A549 (cell line): ENCODE results near the gene CDHR1. TPM values are rescaled to one million over a fixed set of nuclear protein-coding genes. Genes with fewer than 3 reads are reported as not detected.

Experiments used
- ATAC-seq, 2 experiments: fragments of 200-7000 bp in 1 of 2; fragments of >200 bp in 1 of 2; cut with Nextera tagmentation in 1 of 2; cut with Tn5 transposase in 1 of 2; 3 replicates each; pipeline versions ENCODE4 v1.8.0 to v1.9.1; 2018 to 2020; ENCODE audit warnings: mild to moderate bottlenecking in 1 of 2, moderate library complexity in 1 of 2
- CTCF ChIA-PET: fragments of 300-600 bp; sonication (Branson Sonifier 250); formaldehyde crosslinking; extraction: SDS; loops from one replicate; lab custom pipeline; 2021; ENCODE audit warnings: antibody characterized with exemption, inconsistent platforms; lab: Yijun Ruan, JAX
- POLR2A ChIA-PET: fragments of 350-600 bp; formaldehyde crosslinking; extraction: SDS; loops from one replicate; lab custom pipeline; 2021; ENCODE audit warnings: antibody characterized with exemption, inconsistent platforms; lab: Yijun Ruan, JAX
- DNase-seq, 2 experiments: peaks; one replicate each; pipeline versions ENCODE4 v3.0.0 to v3.0.0-alpha.2; 2011 to 2016; ENCODE audit warnings: low read depth in 1 of 2, low spot score in 1 of 2
- FAIRE-seq: peaks from 2 replicates; lab custom pipeline; 2011; peaks lifted over from hg19 to GRCh38; lab: Jason Lieb, UNC
- H3K27ac ChIP-seq, 2 experiments: fragments of >200 bp; sonication (Bioruptor Twin); formaldehyde crosslinking; 3 replicates each; pipeline ENCODE4 v1.5.1; 2016 to 2017
- H3K4me1 ChIP-seq: fragments of >200 bp; sonication (Bioruptor Twin); formaldehyde crosslinking; 3 replicates; pipeline ENCODE4 v1.6.1; 2016
- H3K4me2 ChIP-seq: fragments of >200 bp; sonication (Bioruptor Twin); formaldehyde crosslinking; 3 replicates; pipeline ENCODE4 v1.6.1; 2016
- H3K4me3 ChIP-seq: fragments of >200 bp; sonication (Bioruptor Twin); formaldehyde crosslinking; 3 replicates; pipeline ENCODE4 v1.5.1; 2016
- H3K9me3 ChIP-seq: fragments of >200 bp; sonication (Bioruptor Twin); formaldehyde crosslinking; 3 replicates; pipeline ENCODE4 v1.6.1; 2016
- CEBPB ChIP-seq, 2 experiments: fragments of >200 bp in 1 of 2; sonication (Bioruptor Twin) in 1 of 2; formaldehyde crosslinking in 1 of 2; IDR thresholded peaks; 2 replicates each; pipeline ENCODE4 v1.6.1; 2012 to 2016
- CHD2 ChIP-seq: fragments of 150-350 bp; IDR thresholded peaks from 2 replicates; pipeline ENCODE4 v1.6.1; 2014; ENCODE audit warnings: low read length; ENCODE audit not compliant: partially characterized antibody
- EP300 ChIP-seq, 2 experiments: fragments of >200 bp; sonication (Bioruptor Twin); formaldehyde crosslinking; IDR thresholded peaks; 2 replicates in 1 of 2; 3 replicates in 1 of 2; pipeline ENCODE4 v1.6.1; 2016 to 2017
- FOSL2 ChIP-seq, 2 experiments: fragments of 450-650 bp in 1 of 2; fragments of >200 bp in 1 of 2; sonication (Bioruptor Twin) in 1 of 2; formaldehyde crosslinking; IDR thresholded peaks; 2 replicates each; pipeline versions ENCODE4 v1.5.0 to v1.6.1; 2016 to 2020; ENCODE audit warnings: mild to moderate bottlenecking in 1 of 2, moderate library complexity in 1 of 2
- FOXS1 ChIP-seq: fragments of 250-450 bp; sonication (Bioruptor Pico); IDR thresholded peaks from 2 replicates; pipeline ENCODE4 v1.5.0; 2020; ENCODE audit warnings: mild to moderate bottlenecking, moderate library complexity
- HOXB13 ChIP-seq: fragments of 250-450 bp; sonication (Bioruptor Pico); IDR thresholded peaks from 2 replicates; pipeline ENCODE4 v1.5.0; 2020; ENCODE audit warnings: low read depth, mild to moderate bottlenecking, moderate library complexity
- HOXB5 ChIP-seq: fragments of 250-450 bp; sonication (Bioruptor Pico); IDR thresholded peaks from 2 replicates; pipeline ENCODE4 v1.5.0; 2020; ENCODE audit warnings: mild to moderate bottlenecking, moderate library complexity
- MAFK ChIP-seq: fragments of 450-650 bp; IDR thresholded peaks from 2 replicates; pipeline ENCODE4 v1.6.1; 2014; ENCODE audit not compliant: partially characterized antibody
- NFE2L2 ChIP-seq: fragments of 150-350 bp; conservative IDR thresholded peaks from 2 replicates; pipeline ENCODE4 v1.6.1; 2014; ENCODE audit warnings: low read length
- NPAS2 ChIP-seq: fragments of 250-450 bp; sonication (Bioruptor Pico); IDR thresholded peaks from 2 replicates; pipeline ENCODE4 v1.8.0; 2022; ENCODE audit warnings: mild to moderate bottlenecking, moderate library complexity, borderline replicate concordance
- POLR2A ChIP-seq: IDR thresholded peaks from 2 replicates; pipeline ENCODE4 v1.6.1; 2012; ENCODE audit warnings: mild to moderate bottlenecking, low read length
- POLR2AphosphoS2 ChIP-seq: conservative IDR thresholded peaks from 2 replicates; pipeline ENCODE4 v1.6.1; 2012; ENCODE audit warnings: low read length, improper control_type of control experiment, inconsistent platforms
- RAD21 ChIP-seq, 2 experiments: fragments of >200 bp in 1 of 2; sonication (Bioruptor Twin) in 1 of 2; formaldehyde crosslinking in 1 of 2; IDR thresholded peaks in 1 of 2; conservative IDR thresholded peaks in 1 of 2; 2 replicates in 1 of 2; 3 replicates in 1 of 2; pipeline ENCODE4 v1.6.1; 2012 to 2018; ENCODE audit warnings: inconsistent platforms in 1 of 2
- RARB ChIP-seq: fragments of 250-450 bp; sonication (Bioruptor Pico); IDR thresholded peaks from 2 replicates; pipeline ENCODE4 v1.8.0; 2021; ENCODE audit warnings: mild to moderate bottlenecking, moderate library complexity
- RCOR1 ChIP-seq: fragments of 150-350 bp; IDR thresholded peaks from 2 replicates; pipeline ENCODE4 v1.6.1; 2014; ENCODE audit warnings: antibody characterized with exemption, low read length, low read depth
- TP53 ChIP-seq: fragments of 250-450 bp; sonication (Bioruptor Pico); IDR thresholded peaks from 2 replicates; pipeline ENCODE4 v1.5.0; 2021; ENCODE audit warnings: mild to moderate bottlenecking, moderate library complexity
- ZC3H11A ChIP-seq: fragments of 450-650 bp; IDR thresholded peaks from 2 replicates; pipeline ENCODE4 v1.6.1; 2014; ENCODE audit warnings: antibody characterized with exemption, mild to moderate bottlenecking
- ZNF302 ChIP-seq: fragments of 250-450 bp; sonication (Bioruptor Pico); IDR thresholded peaks from 2 replicates; pipeline ENCODE4 v1.9.0; 2021; ENCODE audit warnings: inconsistent platforms, mild to moderate bottlenecking, moderate library complexity
- ZSCAN20 ChIP-seq: fragments of 250-450 bp; sonication (Bioruptor Pico); IDR thresholded peaks from 2 replicates; pipeline ENCODE4 v1.8.0; 2022; ENCODE audit warnings: mild to moderate bottlenecking, moderate library complexity
- WGBS: methylation state at CpG from one replicate; pipeline ENCODE4 v1.1.6; 2017; ENCODE audit errors: missing lambda C conversion rate; 5-methylcytosine and 5-hydroxymethylcytosine counted together
- polyA plus RNA-seq, 4 experiments: library from polyadenylated mRNA; depleted of rRNA in 3 of 4; stranded (reverse); fragments of >200 nt; fragmentation: RNase III in 1 of 4; extraction: RNeasy Plus Mini Kit Qiagen cat#74134 plus additional on column Dnase treatment in 1 of 4; gene quantifications; 2 replicates in 3 of 4; 3 replicates in 1 of 4; pipeline ENCODE4 v1.2.3, GENCODE V29; 2011 to 2017
- TF ChIP-seq, protein P1 (sequence below): IDR thresholded peaks from 2 replicates; pipeline ENCODE4 v1.6.1; 2012
- TF ChIP-seq, protein P2 (sequence below): fragments of 250-450 bp; sonication (Bioruptor Pico); IDR thresholded peaks from 2 replicates; pipeline ENCODE4 v1.5.0; 2021; ENCODE audit warnings: mild to moderate bottlenecking, moderate library complexity, borderline replicate concordance
- TF ChIP-seq, protein P3 (sequence below): fragments of >200 bp; sonication (Bioruptor Twin); formaldehyde crosslinking; IDR thresholded peaks from 3 replicates; pipeline ENCODE4 v1.6.1; 2016
- TF ChIP-seq, protein P4 (sequence below): IDR thresholded peaks from 2 replicates; pipeline ENCODE4 v1.6.1; 2012

The CDHR1 gene
- polyA plus RNA-seq, 2 of the 4 experiments (the other 2 are of a cell fraction), result 0.04 to 0.09 TPM

GRCh38 chr10:84185526-84186175 lies 8.7 kb upstream of the CDHR1 start:
- H3K4me1 ChIP-seq, result no peaks in the 10 kb centered on the region
- no peak for FAIRE-seq
- ChIA-PET POLR2A (no interaction called here), CTCF (interaction anchor here (1.5 kb wide), 1 partner anchor 9 kb away, joined by 5 read pairs; the partner anchor contains the start of gene CDHR1)
- no peaks in the 10 kb centered on the region for H3K9me3 ChIP-seq
- H3K4me2 ChIP-seq, result no peak overlapping the region
- no peak overlapping the region for H3K4me3 ChIP-seq
- no peak overlapping the region for H3K27ac ChIP-seq
- 37% methylated on average over 11 of the region's 11 CpGs for WGBS
- no peak for DNase-seq
- ATAC-seq, result no peak
- no peak for TF ChIP-seq ZSCAN20
- TF ChIP-seq POLR2AphosphoS2, result no peak
- TF ChIP-seq NFE2L2, result no peak
- no peak for TF ChIP-seq CHD2
- TF ChIP-seq CEBPB (IDR thresholded peaks at IDR 0.05), result no peak
- no peak for TF ChIP-seq POLR2A
- TF ChIP-seq, protein P1, sequence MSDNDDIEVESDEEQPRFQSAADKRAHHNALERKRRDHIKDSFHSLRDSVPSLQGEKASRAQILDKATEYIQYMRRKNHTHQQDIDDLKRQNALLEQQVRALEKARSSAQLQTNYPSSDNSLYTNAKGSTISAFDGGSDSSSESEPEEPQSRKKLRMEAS, result no peak
- no peak for TF ChIP-seq HOXB5 (CRISPR knock-in tag)
- TF ChIP-seq ZNF302 (CRISPR knock-in tag), result no peak
- TF ChIP-seq RAD21 (conservative IDR thresholded peaks at IDR 0.05 in 1 of 2, IDR thresholded peaks at IDR 0.05 in 1 of 2), result no peak
- no peak for TF ChIP-seq RARB (CRISPR knock-in tag)
- TF ChIP-seq EP300 (IDR thresholded peaks at IDR 0.05), result no peak
- no peak for TF ChIP-seq HOXB13 (CRISPR knock-in tag)
- TF ChIP-seq FOSL2 (IDR thresholded peaks at IDR 0.05), result no peak
- no peak for TF ChIP-seq FOSL2 (CRISPR knock-in tag; IDR thresholded peaks at IDR 0.05)
- TF ChIP-seq, protein P2, sequence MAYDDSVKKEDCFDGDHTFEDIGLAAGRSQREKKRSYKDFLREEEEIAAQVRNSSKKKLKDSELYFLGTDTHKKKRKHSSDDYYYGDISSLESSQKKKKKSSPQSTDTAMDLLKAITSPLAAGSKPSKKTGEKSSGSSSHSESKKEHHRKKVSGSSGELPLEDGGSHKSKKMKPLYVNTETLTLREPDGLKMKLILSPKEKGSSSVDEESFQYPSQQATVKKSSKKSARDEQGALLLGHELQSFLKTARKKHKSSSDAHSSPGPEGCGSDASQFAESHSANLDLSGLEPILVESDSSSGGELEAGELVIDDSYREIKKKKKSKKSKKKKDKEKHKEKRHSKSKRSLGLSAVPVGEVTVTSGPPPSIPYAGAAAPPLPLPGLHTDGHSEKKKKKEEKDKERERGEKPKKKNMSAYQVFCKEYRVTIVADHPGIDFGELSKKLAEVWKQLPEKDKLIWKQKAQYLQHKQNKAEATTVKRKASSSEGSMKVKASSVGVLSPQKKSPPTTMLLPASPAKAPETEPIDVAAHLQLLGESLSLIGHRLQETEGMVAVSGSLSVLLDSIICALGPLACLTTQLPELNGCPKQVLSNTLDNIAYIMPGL (CRISPR knock-in tag), result no peak
- TF ChIP-seq, protein P3, sequence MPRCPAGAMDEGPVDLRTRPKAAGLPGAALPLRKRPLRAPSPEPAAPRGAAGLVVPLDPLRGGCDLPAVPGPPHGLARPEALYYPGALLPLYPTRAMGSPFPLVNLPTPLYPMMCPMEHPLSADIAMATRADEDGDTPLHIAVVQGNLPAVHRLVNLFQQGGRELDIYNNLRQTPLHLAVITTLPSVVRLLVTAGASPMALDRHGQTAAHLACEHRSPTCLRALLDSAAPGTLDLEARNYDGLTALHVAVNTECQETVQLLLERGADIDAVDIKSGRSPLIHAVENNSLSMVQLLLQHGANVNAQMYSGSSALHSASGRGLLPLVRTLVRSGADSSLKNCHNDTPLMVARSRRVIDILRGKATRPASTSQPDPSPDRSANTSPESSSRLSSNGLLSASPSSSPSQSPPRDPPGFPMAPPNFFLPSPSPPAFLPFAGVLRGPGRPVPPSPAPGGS, result no peak
- TF ChIP-seq MAFK, result no peak
- TF ChIP-seq RCOR1, result no peak

DNA sequence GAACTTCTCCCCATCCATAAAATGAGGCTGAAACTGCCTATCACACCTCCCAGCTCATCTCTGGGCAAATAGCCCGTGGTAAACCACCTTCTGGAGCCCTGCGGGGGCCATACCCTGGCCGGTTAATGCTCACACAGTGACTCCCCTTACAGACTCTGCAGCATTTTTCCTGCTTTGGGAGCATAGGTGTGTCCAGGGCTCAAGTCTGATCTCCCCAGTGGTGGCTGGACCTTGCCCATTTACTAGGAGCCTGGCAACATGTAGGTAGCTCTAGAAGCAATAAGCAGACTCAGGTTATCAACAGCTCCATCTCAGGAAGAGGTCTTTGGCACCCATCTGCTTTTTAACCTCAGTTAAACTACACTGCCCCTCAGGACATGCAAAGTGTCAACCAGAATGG lies 5.5 kb upstream of the CDHR1 start:
- no peak overlapping the region for H3K27ac ChIP-seq
- H3K4me1 ChIP-seq, result no peaks in the 10 kb centered on the region
- H3K9me3 ChIP-seq, result no peaks in the 10 kb centered on the region
- no peak overlapping the region for H3K4me3 ChIP-seq
- ChIA-PET POLR2A (no interaction called here), CTCF (interaction anchor here (0.9 to 1.0 kb wide), 2 partner anchors 17 to 76 kb away, joined by 3 read pairs; no protein-coding TSS in a partner anchor)
- H3K4me2 ChIP-seq, result no peak overlapping the region
- DNase-seq, result no peak
- FAIRE-seq, result no peak
- TF ChIP-seq NPAS2 (CRISPR knock-in tag) (no peak), RARB (CRISPR knock-in tag) (no peak), TP53 (CRISPR knock-in tag) (no peak), ZC3H11A (no peak), FOXS1 (CRISPR knock-in tag) (no peak)
- TF ChIP-seq, protein P4, sequence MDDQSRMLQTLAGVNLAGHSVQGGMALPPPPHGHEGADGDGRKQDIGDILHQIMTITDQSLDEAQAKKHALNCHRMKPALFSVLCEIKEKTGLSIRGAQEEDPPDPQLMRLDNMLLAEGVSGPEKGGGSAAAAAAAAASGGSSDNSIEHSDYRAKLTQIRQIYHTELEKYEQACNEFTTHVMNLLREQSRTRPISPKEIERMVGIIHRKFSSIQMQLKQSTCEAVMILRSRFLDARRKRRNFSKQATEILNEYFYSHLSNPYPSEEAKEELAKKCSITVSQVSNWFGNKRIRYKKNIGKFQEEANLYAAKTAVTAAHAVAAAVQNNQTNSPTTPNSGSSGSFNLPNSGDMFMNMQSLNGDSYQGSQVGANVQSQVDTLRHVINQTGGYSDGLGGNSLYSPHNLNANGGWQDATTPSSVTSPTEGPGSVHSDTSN, result no peak
- ATAC-seq, result no peak
- 26% methylated on average over 3 of the region's 3 CpGs for WGBS
